DMS53 (cell line): Measurements from ENCODE around the gene OR2A42.
"Not testable (repeated sequence)": the region's sequence is repeated elsewhere in the genome, so short reads cannot be mapped to it uniquely, and the experiment has no call there.

ENCODE experiments used
- DNase-seq: peaks from one replicate; lab custom pipeline; 2025; lab: John Stamatoyannopoulos, UW

The OR2A42 gene, protein sequence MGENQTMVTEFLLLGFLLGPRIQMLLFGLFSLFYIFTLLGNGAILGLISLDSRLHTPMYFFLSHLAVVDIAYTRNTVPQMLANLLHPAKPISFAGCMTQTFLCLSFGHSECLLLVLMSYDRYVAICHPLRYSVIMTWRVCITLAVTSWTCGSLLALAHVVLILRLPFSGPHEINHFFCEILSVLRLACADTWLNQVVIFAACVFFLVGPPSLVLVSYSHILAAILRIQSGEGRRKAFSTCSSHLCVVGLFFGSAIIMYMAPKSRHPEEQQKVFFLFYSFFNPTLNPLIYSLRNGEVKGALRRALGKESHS

GRCh38 chr7:144239365-144239764 lies at the start of gene OR2A42:
OR2A42 (minus strand) TSS chr7:144239605; CDS start chr7:144232843, 6,762 bp downstream.
- not testable (repeated sequence) for DNase-seq

- DNase-seq = not testable (repeated sequence)
These were observed 47.9 kb upstream of the OR2A42 start for GRCh38 chr7:144287171-144287784.

GRCh38 chr7:144283716-144284115 lies 44.3 kb upstream of the OR2A42 start:
- not testable (repeated sequence) for DNase-seq

GRCh38 chr7:144282490-144282889 lies 43.1 kb upstream of the OR2A42 start:
- DNase-seq = not testable (repeated sequence)

- DNase-seq = not testable (repeated sequence)
These were observed 42.6 kb upstream of the OR2A42 start for GRCh38 chr7:144281981-144282380.

GRCh38 chr7:144280010-144280409 lies 40.6 kb upstream of the OR2A42 start:
- not testable (repeated sequence) for DNase-seq

- DNase-seq = not testable (repeated sequence)
These were observed 35.9 kb upstream of the OR2A42 start for GRCh38 chr7:144275281-144275680.

GRCh38 chr7:144269188-144269587 lies 29.8 kb upstream of the OR2A42 start, which contains the start of gene CTAGE8:
CTAGE8 (minus strand) TSS chr7:144269288; CDS start chr7:144269250, 38 bp downstream.
- DNase-seq = not testable (repeated sequence)

- DNase-seq = not testable (repeated sequence)
These were observed 25.3 kb upstream of the OR2A42 start, which contains the start of gene OR2A7 for GRCh38 chr7:144264692-144265091. OR2A7 (minus strand) TSS chr7:144264792; CDS start chr7:144259628, 5,164 bp downstream.

DNA sequence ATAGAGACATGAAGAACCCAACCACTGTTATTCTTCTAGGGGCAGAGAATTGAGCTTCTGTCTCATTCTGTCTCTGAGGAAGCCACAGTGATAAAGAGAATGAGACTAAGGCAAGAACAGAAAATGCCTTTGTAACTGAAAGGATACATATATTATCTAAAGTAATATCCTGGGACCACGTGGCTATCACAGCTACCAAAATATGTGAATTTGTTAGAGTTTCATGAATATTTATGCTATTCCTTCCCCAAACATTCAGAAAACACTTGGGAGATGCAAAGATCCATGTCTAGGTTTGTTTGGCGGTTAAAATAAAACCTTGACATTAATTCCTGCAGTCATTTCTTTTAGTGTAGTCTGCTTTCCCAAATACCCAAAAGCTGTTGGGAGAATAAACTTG lies 22.7 kb upstream of the OR2A42 start:
- not testable (repeated sequence) for DNase-seq

GRCh38 chr7:144259067-144259466 lies 19.7 kb upstream of the OR2A42 start:
- not testable (repeated sequence) for DNase-seq

GRCh38 chr7:144256112-144256511 lies 16.7 kb upstream of the OR2A42 start:
- DNase-seq = no peak

- no peak for DNase-seq
These were observed 16.1 kb upstream of the OR2A42 start for GRCh38 chr7:144255471-144255897.

- not testable (repeated sequence) for DNase-seq
These were observed 12.9 kb upstream of the OR2A42 start for GRCh38 chr7:144252307-144252706.

DNA sequence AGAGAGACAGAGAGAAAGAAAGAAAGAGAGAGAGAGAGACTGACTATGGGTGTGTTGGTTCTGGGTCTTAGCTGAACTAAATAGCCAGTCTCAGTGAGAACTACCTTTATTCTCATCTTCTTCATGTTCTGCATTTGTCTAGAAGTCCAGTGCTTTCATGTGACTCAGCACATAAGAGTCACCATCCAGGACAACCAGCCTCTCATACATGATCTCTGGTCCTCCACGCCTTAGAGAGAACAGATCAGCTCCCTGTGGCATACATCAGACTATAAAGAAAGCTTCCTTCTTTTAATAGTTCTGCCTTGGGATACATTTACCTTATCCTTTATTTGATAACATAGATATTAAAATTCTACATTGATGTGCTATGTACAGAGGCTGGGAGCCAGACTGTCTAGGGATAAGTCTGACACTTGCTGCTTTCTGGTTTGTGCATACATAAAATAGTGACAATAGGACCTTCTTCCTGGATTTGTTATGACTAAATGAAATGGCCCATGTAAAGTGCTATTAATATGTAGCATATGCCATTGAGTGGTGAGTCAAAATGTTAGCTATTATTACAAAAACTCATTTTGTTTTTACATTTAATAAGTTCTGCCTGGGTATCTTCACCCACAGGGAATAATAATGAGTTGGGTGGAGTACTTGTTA lies 8.4 kb upstream of the OR2A42 start:
- DNase-seq = not testable (repeated sequence)

DNA sequence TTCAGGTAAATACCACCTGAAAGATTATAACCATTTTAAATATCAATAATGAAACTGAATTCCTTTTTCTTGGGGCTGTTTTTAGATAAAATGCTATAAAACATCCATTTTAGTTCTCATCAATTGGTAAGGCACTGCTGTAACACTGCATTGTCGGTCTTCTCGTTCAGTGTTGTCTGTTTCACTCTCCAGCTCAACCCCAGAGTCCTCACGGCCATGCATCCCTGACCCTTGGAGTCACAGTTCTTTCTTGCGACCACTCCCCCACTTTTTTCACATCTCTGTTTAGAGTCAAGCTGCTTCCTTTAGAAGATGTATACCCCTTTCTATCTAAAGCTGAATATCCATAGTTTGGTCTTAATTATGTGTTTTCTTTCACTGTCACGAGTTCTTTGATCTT lies 7.6 kb upstream of the OR2A42 start:
- not testable (repeated sequence) for DNase-seq

- not testable (repeated sequence) for DNase-seq
These were observed 6.0 kb upstream of the OR2A42 start for GRCh38 chr7:144245372-144245771.

DNA sequence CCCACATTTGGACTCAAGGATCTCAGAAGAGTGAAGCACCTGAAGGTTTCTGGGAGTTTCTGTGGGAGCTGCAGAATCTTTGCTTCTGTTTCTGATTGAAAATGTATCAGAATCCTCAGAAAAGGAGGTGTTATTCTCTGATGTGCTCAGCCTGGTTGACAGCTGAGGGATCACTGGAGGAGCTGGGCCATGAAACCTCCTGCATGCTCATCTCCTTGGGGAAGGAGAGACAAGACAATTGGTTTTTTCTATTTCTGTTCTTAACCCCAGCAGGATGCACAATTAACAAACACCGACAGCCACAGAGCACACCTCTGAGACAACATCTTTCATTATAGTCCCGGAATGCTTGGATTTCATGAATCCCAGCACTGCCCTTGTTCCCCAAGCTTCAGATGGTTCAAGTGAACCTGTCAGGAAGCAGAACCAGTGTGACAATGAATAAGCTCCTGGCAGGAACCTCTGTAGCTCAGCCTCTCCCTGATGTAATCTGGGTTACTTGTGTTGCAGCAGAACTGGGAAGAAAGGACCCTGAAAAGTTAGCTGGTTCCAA lies 799 bp downstream of the OR2A42 start:
- DNase-seq = not testable (repeated sequence)

GRCh38 chr7:144233039-144233438 lies 6.4 kb downstream of the OR2A42 start:
- DNase-seq = not testable (repeated sequence)

DNA sequence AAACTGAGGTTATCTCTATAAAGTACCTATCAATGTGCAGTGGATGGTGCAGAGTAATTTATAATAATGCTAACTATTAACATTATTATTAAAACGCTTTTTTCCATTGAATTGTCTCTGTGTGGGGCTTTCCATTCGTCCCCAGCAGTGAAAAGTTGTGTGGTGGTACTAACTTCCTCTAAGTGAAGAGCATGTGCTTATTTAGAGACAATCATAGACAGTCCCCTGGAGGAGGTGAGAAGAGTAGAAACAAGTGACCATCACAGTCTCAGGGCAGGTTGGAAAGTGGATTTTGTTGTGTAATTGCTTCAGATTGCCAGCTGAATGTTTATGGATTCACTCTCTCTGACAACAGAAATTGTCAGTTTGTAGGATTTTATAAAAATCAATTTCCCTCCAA lies 8.4 kb downstream of the OR2A42 start:
- not testable (repeated sequence) for DNase-seq

- DNase-seq = not testable (repeated sequence)
These were observed 10.6 kb downstream of the OR2A42 start for GRCh38 chr7:144228810-144229209.

- DNase-seq = not testable (repeated sequence)
These were observed 12.5 kb downstream of the OR2A42 start for GRCh38 chr7:144226866-144227265.
